Daoy (cell line): Measurements from ENCODE around the gene MLLT3. TPM values are rescaled to one million over a fixed set of nuclear protein-coding genes. Genes with fewer than 3 reads are reported as not detected.

Source experiments
- DNase-seq: peaks from one replicate; pipeline ENCODE4 v3.0.0-alpha.2; 2015; ENCODE audit warnings: low read depth
- total RNA-seq: library from RNA; depleted of rRNA; stranded (reverse); fragments of >200 nt; shearing (Covaris generic); gene quantifications from 2 replicates; pipeline ENCODE4 v1.2.3, GENCODE V29; 2014

MLLT3 gene
- total RNA-seq, 1 experiment from 2014 or later, result 3.8 TPM

DNA sequence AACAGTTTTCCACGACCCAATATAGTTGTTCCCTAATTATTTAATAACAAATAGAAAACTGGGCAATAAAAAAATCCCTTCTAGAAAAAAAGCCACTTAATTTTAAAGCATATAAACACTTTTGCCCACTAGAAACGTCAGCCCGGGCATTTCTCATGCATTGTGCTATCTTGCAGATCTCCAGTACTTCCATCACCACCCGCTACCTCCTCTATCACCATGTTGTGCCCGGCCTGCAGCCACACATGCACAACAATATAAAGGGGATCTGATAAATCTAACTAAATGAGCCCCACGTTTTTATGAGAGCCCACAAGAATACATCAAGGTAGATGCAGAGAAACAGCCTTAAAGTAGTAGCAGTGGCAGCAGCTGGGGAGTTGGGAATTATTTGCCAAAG lies 272.7 kb downstream of the MLLT3 start:
- DNase-seq, result no peak

DNA sequence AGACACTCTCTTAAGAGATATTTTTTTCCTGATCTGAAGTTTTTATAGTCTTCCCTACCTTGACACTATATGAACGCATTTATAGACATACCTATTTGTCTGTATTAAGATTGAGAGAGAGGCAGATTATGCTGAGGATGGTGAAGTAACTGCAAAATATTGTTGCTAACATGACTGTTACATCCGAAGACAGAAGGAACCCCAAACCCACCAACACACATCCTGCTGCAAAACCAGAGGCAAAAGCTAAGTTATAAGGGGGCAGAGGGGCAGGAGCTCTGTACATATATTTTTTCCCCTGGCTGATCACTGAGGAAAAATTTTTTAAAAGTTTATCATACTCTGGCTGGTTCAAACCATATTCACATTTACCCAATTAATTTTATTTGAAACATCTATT lies 279.0 kb downstream of the MLLT3 start:
- no peak for DNase-seq

DNA sequence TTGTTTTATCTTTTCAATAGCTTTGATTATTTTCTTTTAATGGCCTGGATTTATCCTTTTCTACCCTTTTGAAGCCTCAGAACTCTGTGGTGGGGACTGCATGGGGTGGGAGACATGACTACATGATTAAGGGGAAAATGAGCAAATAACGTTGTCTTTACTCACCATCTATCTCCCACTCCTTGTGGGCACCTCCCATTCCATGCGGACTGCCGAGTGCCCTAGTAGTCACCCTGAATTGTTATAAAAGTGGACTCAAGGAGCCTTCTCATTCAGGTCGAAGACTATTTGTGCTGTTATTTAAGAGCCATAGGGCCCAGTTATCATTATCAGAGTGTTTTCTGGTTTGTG lies 281.8 kb downstream of the MLLT3 start:
- no peak for DNase-seq

DNA sequence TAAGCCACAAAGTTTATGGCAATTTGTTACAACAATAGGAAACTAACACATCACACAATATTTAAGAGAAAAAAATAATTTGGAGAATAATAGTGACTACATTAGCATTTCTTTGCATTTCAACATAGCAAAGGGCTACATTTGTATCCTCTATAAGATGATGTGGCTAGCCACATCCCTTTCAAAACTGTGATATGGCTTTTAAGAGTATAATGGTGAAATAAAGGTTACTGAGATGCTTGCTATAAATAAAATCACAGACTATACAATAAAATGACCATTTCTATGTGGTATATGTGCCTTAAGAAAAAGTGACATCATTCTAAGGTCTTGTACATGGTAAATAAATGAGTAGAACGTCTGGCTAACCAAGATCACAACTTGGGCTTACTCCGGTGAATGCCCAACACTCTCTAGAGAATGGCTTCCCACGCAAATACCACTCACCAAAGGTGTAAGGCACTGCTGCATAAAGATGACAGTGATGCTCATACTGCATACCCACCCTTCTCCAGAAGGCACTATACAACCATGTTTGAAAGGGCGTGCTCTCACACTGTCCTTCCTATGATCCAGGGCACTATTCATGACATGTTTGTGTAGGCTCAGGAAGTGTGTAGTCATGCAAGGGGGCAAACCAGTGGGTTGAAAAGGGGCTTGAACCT lies 286.5 kb downstream of the MLLT3 start:
- DNase-seq, result no peak

DNA sequence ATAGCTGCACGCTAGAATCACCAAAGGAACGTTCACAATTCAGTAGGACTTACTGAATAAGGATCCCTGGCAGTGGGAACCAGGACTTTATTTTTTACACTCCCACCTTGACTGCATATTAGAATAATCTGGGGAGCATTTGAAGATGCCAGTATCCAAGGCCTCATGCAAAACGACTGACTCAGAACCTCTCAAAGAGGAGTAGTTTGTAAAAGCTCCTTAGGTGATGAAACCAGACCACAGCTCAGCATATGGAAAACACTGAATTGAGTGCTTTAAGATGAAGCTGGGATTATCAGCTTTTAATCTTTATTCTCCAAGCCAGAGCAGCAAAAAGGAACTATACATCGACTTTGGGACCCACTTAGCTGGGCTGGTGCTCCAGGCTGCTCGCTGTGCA lies 288.3 kb downstream of the MLLT3 start:
- DNase-seq, result no peak

DNA sequence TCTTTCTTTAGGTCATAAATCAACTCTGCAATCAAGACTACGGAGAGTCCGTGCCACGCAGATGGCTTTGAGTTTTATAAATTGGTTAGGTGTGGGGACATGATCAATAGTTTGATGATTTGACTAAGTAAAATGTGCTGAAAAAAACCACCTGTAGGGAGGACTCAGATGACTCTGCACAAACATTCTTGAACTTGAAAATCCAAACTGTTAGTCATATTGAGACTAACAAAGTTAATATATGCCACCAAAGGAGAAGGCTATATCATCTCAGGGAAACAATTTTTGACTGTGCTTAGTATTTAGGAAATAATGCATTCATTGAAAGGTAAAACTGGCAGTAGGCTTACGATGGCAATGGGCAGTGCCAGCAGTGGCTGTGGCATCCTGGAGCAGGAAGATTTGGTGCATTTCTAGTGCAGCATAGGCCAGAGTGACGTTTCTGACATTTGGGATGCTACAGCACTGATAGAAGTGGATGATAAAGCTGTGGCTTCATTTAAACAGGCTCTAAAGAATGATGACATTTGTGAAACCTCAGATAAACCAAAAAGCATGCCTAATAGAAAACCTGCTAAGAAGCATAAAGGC lies 291.1 kb downstream of the MLLT3 start:
- DNase-seq, result no peak

DNA sequence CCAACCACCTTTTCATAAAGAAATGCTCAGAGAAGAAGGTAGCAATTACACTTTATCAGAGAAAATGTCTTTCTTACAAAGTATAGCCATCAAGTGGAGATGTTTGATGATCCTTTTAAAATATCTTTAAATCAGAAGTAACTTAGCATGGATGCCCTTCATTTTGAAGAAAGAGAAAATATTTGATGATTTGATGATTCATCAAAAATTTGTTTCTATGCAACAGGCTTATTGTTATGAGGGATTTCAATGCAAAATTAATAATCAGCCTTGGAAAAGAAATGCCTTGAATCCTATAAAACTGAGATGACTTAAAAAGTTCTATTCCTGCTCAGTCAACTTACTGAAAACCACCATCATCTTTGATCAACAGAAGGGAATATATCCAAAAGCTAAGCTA lies 291.6 kb downstream of the MLLT3 start:
- no peak for DNase-seq

DNA sequence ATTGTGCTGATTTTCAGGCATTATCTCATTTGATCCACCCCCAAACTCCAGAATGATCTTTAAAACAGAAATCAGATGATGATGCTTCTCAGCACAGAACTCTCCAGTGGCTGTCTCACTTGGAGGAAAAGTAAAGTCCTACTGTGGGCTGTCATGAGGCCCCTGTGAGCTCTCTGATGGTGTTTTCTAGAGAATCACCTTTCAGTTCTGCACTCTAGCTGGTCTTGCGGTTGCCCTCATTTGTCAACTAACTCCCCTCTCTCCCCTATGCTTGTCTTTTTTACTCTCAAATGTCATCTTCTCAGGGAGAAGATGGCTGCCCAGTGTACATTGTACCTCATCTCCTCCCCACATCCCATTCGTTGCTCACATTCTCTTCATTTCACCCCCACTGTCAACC lies 295.8 kb downstream of the MLLT3 start:
- no peak for DNase-seq

DNA sequence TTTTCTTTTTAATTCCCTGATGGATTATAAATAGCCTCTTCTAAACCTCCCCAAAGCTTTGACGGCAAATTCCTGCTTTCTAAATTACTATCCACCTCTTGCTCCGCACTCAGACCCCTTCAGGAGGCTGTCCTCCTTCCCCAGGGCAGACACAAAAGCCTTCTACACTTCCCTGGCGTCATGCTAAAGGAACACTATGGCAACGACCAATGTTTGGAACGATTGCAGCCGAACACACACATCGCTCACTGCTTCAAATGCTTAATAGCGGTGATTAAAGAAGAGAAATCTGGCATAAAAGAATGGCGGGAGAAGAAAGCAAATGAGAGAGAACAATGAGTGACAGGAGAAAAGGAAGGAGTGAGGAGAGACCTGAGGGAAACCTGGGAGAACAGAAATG lies 297.3 kb downstream of the MLLT3 start:
- no peak for DNase-seq

DNA sequence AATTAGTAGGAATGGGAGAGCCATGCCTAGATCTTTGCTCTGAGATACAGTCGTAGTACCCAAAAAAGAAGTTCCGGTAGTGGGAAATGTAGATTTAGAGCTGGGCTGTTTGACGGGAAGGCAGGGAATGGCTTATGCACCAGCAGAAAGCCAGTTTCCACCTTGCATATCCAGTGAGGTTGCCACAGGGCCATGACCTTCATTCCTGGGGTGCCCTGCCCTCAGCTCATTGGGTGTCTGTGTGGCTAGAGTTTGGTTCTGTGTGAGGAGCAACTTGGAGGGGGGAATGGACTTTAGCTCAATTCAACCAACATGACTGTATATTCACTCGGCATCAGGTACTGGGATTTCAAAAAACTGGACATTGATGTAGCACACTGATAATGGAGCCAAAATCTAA lies 300.1 kb downstream of the MLLT3 start:
- DNase-seq, result no peak

DNA sequence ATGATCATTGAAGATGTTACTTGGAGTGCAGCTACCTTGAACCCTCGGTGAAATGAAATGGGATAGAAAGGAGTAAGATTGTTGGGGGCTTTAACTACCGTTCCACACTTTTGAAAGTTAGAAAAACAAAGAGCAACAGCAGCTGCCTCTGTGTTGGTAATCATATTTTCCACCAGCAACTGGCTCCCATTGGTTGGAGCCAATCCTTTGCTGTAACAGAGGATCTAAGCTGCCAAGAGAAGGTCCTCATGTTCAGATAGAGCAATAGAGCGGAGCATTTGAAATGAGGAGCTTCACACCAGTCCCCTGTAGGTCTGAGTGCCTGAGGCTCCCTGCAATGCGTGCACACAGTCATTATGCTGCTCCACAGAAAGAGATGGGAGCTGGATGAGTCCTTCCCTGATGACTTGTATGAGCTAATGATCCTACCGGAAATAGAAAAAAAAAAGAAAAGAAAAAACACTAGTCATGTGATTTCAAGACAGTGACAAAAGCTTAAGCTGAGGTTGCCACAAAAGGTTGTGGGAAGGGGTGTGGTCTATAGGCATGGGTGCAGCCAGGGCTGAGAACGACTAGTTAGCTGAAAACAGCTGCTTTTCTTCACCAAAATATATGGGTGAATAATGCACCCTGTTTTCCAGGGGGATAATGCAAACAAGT lies 300.7 kb downstream of the MLLT3 start:
- DNase-seq, result peak; percentile 6

DNA sequence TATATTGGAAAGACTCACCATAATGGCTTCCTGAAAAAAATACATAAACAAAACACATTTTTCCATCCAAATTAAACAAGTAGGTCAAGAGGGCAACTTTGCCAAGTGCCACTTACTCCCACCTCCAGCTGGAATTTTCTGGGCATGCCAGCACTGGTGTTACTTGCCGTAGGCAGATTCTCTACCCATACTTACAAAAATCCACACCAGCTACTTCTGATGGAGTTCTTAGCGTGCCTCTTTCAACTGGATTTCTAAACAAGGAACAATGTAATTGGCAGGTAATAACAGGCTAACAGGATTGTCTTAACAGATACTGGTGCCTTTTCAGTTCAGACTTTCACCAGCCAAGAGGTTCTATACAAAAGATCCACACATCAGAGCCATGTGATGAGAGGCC lies 301.4 kb downstream of the MLLT3 start:
- DNase-seq, result no peak

DNA sequence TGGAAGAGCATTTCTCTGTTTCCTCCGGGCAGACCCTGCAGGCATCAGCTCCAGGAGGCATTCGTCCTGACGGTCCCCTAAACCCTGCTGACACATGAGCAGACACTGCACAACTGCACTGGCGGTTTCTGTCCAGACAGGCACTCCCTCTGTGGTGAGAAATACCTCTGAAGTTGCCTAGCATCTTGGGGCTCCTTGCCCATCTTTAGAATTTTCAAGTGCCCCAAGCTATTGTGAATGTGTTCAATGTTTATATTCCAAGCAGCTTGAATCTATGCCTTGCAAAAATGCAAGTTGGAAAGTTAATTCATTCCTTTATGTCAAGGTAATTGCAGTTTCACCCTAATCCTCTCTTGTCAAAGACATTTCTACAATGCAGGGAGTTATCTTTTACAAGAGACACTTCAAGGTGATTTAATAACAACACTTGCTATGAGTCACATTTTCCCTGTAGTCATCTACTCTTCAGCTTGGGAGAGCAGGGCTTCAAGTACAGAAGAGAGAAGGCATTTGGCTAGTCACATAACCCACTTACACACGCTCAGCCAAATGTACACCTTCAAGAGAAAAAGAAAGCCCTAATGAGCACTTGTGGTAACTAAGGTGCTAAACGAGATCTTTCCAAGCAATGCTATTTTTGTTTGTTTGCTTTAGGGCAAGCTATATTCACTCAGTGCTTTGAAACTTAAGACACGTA lies 302.5 kb downstream of the MLLT3 start:
- peak; percentile 55 for DNase-seq

DNA sequence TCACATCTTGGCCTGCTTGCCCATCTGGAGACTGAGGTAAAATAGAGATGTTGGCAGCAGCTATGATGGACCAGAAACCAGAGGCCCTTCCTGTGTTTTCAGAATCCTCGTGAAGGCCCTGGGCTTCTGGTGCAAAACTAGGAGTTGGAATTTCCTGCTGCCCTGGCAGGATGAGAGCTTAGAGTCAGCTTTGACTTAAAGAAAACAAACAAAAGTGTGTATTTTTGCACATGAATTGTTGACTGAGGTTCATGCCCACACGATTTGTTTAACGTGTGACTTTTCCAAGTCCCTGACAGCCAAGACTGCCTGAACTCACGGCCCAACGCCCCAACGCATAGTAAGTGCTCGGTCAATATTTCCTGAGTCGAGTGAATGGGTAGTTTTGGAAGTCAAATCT lies 303.1 kb downstream of the MLLT3 start:
- DNase-seq, result no peak

DNA sequence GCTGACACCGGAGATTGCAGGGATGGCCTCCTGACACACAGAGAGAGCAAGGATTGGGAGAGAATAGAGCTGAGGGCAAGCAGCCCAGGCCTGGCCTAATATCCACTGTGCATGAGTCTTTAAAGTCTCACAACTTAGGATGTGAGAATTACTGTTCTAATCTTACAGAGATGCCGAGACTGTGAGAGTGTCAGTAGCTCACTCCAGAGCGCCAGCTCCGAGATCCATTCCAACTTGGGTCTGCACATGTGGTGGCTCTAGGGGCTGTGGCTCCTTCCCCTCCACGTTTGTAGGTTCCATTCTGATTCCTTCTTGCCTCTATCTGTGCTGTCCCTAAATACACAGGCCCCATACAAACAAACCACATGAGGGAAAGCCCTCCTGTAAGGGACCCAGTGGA lies 304.6 kb downstream of the MLLT3 start:
- no peak for DNase-seq

DNA sequence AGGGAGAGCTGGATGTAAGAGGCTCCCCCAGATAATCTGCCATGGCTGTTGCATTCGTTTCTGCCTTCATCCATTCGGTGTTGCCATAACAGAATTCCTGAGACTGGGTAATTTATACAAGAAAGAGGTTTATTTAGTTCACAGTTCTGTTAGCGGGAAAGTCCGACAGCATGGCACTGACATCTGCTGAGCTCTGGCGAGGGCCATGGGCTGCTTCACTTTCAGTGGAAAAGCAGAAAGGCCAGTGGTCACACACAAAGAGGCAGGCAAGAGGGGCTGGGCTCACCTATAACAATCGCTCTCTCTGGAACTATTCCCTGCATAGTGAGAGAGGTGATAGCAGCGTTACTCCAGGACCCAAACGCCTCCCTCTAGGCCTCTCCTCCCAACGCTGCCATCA lies 305.9 kb downstream of the MLLT3 start:
- DNase-seq, result no peak

DNA sequence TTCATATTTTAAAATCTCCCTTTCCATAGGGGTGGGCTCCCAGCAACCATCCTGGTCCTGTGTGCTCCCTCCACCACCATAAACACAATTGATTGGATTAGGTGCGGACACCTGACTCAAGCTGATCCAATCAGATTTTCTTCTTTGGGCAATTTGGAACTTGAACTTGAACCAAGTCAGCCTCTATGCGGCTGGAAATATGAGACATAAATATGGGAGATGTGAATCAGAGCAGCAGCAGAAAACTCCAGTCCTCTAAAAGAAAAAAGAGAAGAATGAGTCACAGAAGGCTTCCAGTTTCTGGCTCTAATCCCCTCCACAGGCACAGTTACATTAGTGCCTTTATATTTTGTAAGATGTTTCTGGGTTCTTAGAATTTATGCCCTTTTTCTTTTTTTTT lies 306.6 kb downstream of the MLLT3 start:
- peak; percentile 39 for DNase-seq

DNA sequence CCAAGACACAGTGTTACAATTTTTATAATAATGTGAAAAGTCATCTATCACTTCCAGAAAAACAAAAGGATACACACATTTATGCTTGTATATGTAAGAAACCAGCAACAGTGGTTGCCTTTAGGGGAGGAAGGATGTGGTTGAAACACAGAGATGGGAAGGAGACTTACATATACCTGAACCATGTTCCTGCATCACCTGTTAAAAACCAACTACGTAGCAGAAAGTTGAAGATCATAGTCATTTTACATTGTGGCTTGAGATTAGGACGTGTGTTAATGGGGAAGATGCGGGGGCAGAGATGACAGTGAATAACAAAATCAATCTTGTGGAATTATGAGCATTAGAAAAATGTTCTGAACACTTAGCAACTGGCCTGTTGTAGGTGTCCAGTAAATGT lies 307.3 kb downstream of the MLLT3 start:
- DNase-seq, result no peak

DNA sequence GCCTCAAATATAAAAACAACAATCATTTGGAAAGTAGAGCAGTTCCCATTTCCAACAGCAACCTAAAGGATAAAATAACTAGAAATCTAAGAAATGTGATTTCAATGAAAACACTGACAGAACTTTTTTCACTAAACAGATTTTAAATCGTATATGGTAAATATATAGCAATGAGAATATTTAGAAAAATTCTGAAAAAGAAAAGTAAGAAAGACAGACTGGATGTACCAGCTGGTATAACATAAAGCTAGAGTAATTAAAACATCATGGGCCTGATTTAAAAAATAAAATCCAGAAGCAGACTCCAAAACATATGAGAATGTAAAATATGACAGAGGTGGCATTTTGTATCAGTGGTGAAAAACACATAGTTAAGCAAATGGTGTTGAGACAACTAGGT lies 308.9 kb downstream of the MLLT3 start:
- DNase-seq, result no peak

DNA sequence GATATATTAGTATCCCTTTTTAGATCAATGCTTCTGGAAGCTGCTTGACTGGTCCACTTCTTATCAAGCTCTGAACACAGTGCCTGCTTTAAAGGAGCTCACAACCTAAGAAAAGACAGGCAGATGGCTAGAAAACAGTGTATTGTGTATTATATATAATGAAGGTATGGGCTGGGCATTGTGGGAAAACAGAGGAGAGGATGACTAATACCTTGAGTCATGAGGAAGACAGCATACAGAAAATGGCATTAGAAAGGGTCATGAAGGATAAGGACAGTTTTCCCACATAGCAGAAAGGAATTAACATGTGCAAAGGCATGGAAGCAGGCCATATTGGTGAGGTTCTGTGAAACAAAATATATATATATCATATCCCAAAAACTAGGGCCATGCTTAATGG lies 309.6 kb downstream of the MLLT3 start:
- DNase-seq, result peak; percentile 16

DNA sequence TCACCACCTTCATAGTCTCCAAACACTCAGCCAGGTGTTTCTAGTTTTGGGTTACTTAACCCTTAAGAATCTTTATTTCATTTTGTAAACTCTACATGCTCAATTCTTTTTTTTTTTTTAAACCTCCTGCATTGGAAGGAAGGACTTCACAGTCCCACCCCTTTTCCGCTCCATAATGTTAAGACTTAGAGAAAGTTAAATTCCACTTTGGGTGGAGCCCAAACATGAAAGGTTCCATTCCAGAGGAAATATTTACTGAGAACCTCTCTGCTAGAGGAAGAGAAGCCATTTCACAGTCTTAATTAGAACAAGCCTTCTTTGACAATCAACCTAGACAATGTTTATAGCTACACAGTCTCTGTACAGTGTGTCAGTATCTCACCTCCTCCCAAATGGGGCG lies 312.3 kb downstream of the MLLT3 start:
- no peak for DNase-seq

DNA sequence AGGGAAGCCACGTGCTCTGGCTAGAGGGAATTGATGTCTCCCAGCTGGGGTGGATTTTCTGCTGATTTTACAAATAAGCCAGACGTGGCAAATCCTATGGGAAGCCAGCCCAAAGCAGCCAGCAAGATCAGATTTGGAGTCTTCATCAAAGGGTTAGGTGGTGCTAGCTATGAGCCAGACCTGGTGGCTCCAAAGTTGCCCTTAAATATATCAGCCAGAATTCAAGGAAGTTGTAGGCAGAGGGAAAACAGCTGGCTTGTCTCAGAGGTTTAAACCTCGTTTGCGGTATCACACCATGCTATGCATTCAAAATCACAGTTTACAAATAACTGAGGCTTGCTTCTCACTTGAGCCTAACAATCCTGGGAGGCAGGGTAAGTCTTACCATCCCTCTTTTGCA lies 313.2 kb downstream of the MLLT3 start:
- no peak for DNase-seq

DNA sequence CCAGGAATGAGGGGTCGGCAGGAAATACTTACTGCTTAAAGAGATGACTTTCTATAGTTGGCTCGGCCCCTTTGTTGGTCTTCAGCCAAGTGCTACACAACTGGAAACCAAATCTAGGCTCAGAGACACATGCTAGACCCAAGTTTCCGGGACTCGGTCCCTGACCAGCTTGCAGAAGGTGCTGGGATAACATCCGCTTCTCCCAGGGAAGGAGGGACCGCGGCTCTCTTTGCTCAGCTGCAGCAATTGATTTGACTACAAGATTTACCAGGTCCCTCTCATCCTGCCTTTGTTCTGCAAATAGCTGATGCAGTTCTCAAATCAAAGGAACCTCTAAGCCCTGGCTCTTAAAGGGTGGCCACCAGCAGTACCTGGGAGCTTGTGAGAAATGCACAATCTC lies 314.7 kb downstream of the MLLT3 start:
- no peak for DNase-seq
